Measurements from ENCODE around the gene PSMC4. TPM values are rescaled to one million over a fixed set of nuclear protein-coding genes. Genes with fewer than 3 reads are reported as not detected.

Gene PSMC4
- total RNA-seq, 4 donors from 2014 or later = 165 to 238 (median 219) TPM

- H3K9me3 ChIP-seq = peaks cover 0 to 36% (median 15%) of the 10 kb centered on the region in 3 donors
- TF ChIP-seq POLR2A (IDR thresholded peaks at IDR 0.05) = no peak
- TF ChIP-seq, protein P1, sequence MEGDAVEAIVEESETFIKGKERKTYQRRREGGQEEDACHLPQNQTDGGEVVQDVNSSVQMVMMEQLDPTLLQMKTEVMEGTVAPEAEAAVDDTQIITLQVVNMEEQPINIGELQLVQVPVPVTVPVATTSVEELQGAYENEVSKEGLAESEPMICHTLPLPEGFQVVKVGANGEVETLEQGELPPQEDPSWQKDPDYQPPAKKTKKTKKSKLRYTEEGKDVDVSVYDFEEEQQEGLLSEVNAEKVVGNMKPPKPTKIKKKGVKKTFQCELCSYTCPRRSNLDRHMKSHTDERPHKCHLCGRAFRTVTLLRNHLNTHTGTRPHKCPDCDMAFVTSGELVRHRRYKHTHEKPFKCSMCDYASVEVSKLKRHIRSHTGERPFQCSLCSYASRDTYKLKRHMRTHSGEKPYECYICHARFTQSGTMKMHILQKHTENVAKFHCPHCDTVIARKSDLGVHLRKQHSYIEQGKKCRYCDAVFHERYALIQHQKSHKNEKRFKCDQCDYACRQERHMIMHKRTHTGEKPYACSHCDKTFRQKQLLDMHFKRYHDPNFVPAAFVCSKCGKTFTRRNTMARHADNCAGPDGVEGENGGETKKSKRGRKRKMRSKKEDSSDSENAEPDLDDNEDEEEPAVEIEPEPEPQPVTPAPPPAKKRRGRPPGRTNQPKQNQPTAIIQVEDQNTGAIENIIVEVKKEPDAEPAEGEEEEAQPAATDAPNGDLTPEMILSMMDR (IDR thresholded peaks at IDR 0.05 in 4 of 5, conservative IDR thresholded peaks at IDR 0.05 in 1 of 5) = no peak
- in situ Hi-C loops (cut with MboI; ENCODE audit: low sequenced_read_pairs in 4 of 4) = no loop called here
- H3K36me3 ChIP-seq = peaks cover 5 to 64% of the 10 kb centered on the region in 2 donors
- no peak for DNase-seq
- no peaks in the 10 kb centered on the region for H3K27me3 ChIP-seq
- no peaks in the 10 kb centered on the region for H3K4me1 ChIP-seq
- H3K27ac ChIP-seq = no peak overlapping the region
- intact Hi-C loops (cut with DNase I; ENCODE audit: low total_unique reads) = no loop called here
- H3K4me3 ChIP-seq = no peak overlapping the region
- ATAC-seq = no peak
These were observed 43.0 kb downstream of the PSMC4 start for GRCh38 chr19:40013991-40014390.

- DNase-seq = no peak
- intact Hi-C loops (cut with DNase I; ENCODE audit: low total_unique reads) (no loop called here), in situ Hi-C loops (cut with MboI; ENCODE audit: low sequenced_read_pairs in 4 of 4) (no loop called here)
- TF ChIP-seq POLR2A (IDR thresholded peaks at IDR 0.05) = no peak
- TF ChIP-seq, protein P1 (IDR thresholded peaks at IDR 0.05 in 4 of 5, conservative IDR thresholded peaks at IDR 0.05 in 1 of 5) = no peak
- Histone ChIP-seq H3K4me1 (no peaks in the 10 kb centered on the region), H3K4me3 (no peak overlapping the region), H3K27me3 (no peaks in the 10 kb centered on the region), H3K36me3 (no peaks in the 10 kb centered on the region), H3K27ac (no peak overlapping the region), H3K9me3 (peaks cover 4 to 25% (median 4%) of the 10 kb centered on the region in 3 donors)
- ATAC-seq = no peak
These were observed 53.0 kb downstream of the PSMC4 start for GRCh38 chr19:40023969-40024368.

DNA sequence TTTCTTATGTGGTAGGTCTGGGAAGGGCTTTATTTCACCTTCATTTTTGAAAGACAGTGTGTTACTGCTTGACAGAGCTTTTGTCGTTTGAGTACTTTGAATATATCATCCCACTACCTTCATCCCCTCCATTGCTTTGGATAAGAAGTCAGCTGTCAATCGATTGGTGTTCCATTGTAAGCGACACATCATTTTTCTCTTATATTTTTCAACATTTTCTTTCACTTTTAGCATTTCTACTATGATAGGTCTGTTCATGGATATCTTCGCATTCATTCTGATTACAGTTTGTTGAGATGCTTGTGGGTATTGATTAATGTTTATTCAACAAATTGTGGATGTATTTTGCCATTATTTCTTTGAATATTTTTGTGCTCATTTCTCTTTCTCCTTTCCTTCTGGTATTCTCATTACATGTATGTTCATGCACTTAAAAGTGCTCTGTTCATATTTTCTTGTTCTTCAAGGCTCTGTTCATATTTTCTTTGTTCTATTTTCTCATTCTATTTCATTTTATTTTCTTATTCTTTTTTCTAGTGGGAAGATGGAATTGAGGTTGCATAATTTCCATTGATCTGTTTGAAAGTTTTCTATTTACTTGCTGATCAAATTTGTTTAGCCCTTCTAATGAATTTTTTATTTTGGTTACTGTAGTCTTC, 55.1 kb downstream of the PSMC4 start:
- no peak overlapping the region for H3K27ac ChIP-seq
- ATAC-seq (no peak), DNase-seq (no peak)
- intact Hi-C loops (cut with DNase I; ENCODE audit: low total_unique reads) = no loop called here
- no peaks in the 10 kb centered on the region for H3K36me3 ChIP-seq
- in situ Hi-C loops (cut with MboI; ENCODE audit: low sequenced_read_pairs in 4 of 4) = no loop called here
- H3K27me3 ChIP-seq = no peaks in the 10 kb centered on the region
- no peak for TF ChIP-seq POLR2A (IDR thresholded peaks at IDR 0.05)
- TF ChIP-seq, protein P1 (IDR thresholded peaks at IDR 0.05 in 4 of 5, conservative IDR thresholded peaks at IDR 0.05 in 1 of 5) = no peak
- no peaks in the 10 kb centered on the region for H3K4me1 ChIP-seq
- peaks cover 0 to 39% (median 4%) of the 10 kb centered on the region in 3 donors for H3K9me3 ChIP-seq
- no peak overlapping the region for H3K4me3 ChIP-seq

GRCh38 chr19:40026597-40026970, 55.6 kb downstream of the PSMC4 start:
- Histone ChIP-seq H3K4me3 (no peak overlapping the region), H3K27me3 (no peaks in the 10 kb centered on the region), H3K27ac (no peak overlapping the region), H3K4me1 (no peaks in the 10 kb centered on the region), H3K9me3 (peaks cover 0 to 44% (median 8%) of the 10 kb centered on the region in 3 donors), H3K36me3 (no peaks in the 10 kb centered on the region)
- no peak for DNase-seq
- ATAC-seq = no peak
- intact Hi-C loops (cut with DNase I; ENCODE audit: low total_unique reads) = no loop called here
- no peak for TF ChIP-seq POLR2A (IDR thresholded peaks at IDR 0.05)
- TF ChIP-seq, protein P1 (IDR thresholded peaks at IDR 0.05 in 4 of 5, conservative IDR thresholded peaks at IDR 0.05 in 1 of 5) = no peak
- in situ Hi-C loops (cut with MboI; ENCODE audit: low sequenced_read_pairs in 4 of 4) = no loop called here

Other genes starting within 250 kb of the PSMC4 start
- gene CLC, start 233.1 kb upstream of the PSMC4 start, total RNA-seq = not detected
- gene LEUTX, start 192.3 kb upstream of the PSMC4 start, total RNA-seq = not detected
- gene DYRK1B, start 137.0 kb upstream of the PSMC4 start, total RNA-seq = 10 to 100 TPM; 39.6 to 68.7 (median 61.8) TPM
- 10 to 100 TPM; 40.4 to 79.4 (median 67.0) TPM for gene FBL, start 124.8 kb upstream of the PSMC4 start, total RNA-seq
- gene FCGBP, start 36.5 kb upstream of the PSMC4 start, total RNA-seq = 10 to 100 TPM in 1 of 4 donors, 1 to 10 TPM in 3; 2.2 to 11.2 (median 7.2) TPM
- 1 to 10 TPM; 3.2 to 6.9 (median 4.2) TPM for gene ZNF546, start 25.9 kb downstream of the PSMC4 start, total RNA-seq
- 1 to 10 TPM; 2.5 to 5.3 (median 4.3) TPM for gene ZNF780B, start 85.1 kb downstream of the PSMC4 start, total RNA-seq
- 1 to 10 TPM; 1.0 to 8.0 (median 5.4) TPM for gene ZNF780A, start 119.8 kb downstream of the PSMC4 start, total RNA-seq
- 10 to 100 TPM; 16.4 to 25.8 (median 21.6) TPM for gene MAP3K10, start 220.3 kb downstream of the PSMC4 start, total RNA-seq
- gene TTC9B, start 247.2 kb downstream of the PSMC4 start, total RNA-seq = not detected

Data from gastrocnemius medialis (tissue), 4 donors.